Sigmoid colon (tissue), 4 donors: ENCODE results near the gene CCL26.

Source experiments
- CTCF ChIP-seq, 4 experiments: fragments of 450-650 bp in 3 of 4; fragments of 200-600 bp in 1 of 4; IDR thresholded peaks; one replicate each; pipeline ENCODE4 v1.5.1; 2016 to 2019; ENCODE audit warnings: antibody characterized with exemption in 4 of 4, mild to moderate bottlenecking in 3 of 4, moderate library complexity in 2 of 4
- POLR2A ChIP-seq, 2 donors: fragments of 450-650 bp; IDR thresholded peaks; one replicate each; pipeline ENCODE4 v1.6.1; 2016; ENCODE audit warnings: antibody characterized with exemption in 2 of 2, mild to moderate bottlenecking in 2 of 2, moderate library complexity in 2 of 2
- POLR2AphosphoS5 ChIP-seq, 4 donors: sonication (generic); formaldehyde crosslinking; IDR thresholded peaks; one replicate each; pipeline ENCODE4 v1.6.1; 2017; ENCODE audit warnings: antibody characterized with exemption in 4 of 4

- TF ChIP-seq POLR2AphosphoS5 (IDR thresholded peaks at IDR 0.05), result no peak
- no peak for TF ChIP-seq CTCF (IDR thresholded peaks at IDR 0.05)
- no peak for TF ChIP-seq POLR2A (IDR thresholded peaks at IDR 0.05)
Measured at GRCh38 chr7:75813084-75813483, 41.1 kb upstream of the CCL26 start.
